Retinal pigment epithelial cell (primary cell): Measurements from ENCODE around the gene TOM1L2.
A peak's percentile ranks its signal among the peaks of the same experiment; 100 is the strongest.

Source experiments
- DNase-seq: peaks from one replicate; pipeline ENCODE4 v3.0.0-alpha.2; 2010; ENCODE audit warnings: low read depth
- H3K4me3 ChIP-seq: 2 replicates; pipeline ENCODE4 v1.5.1; 2011; ENCODE audit warnings: mild to moderate bottlenecking, low read length, control low read depth, moderate library complexity
- CTCF ChIP-seq: conservative IDR thresholded peaks from 2 replicates; pipeline ENCODE4 v1.5.1; 2011; ENCODE audit warnings: low read depth, low read length, control low read depth, inconsistent platforms

Gene TOM1L2

GRCh38 chr17:17972126-17972951 lies at the start of gene TOM1L2, which contains the start of gene DRC3:
Gene TOM1L2 (minus strand): TSS chr17:17972400. CDS start chr17:17972313, 87 bp downstream.
Gene DRC3 (plus strand): TSS chr17:17972862. CDS start chr17:17977599, 4,737 bp downstream.
- no peak for TF ChIP-seq CTCF
- H3K4me3 ChIP-seq, result peak within 1 kb of the TSS; percentile 84
- peak; percentile 100 for DNase-seq

GRCh38 chr17:18021372-18021771 lies 49.2 kb upstream of the TOM1L2 start:
- TF ChIP-seq CTCF, result no peak
- DNase-seq, result no peak
- H3K4me3 ChIP-seq, result no peak overlapping the region

GRCh38 chr17:18020971-18021370 lies 48.8 kb upstream of the TOM1L2 start:
- DNase-seq, result no peak
- no peak for TF ChIP-seq CTCF
- H3K4me3 ChIP-seq, result no peak overlapping the region

GRCh38 chr17:18019838-18020154 lies 47.6 kb upstream of the TOM1L2 start:
- no peak for TF ChIP-seq CTCF
- DNase-seq, result no peak

GRCh38 chr17:18018411-18018921 lies 46.3 kb upstream of the TOM1L2 start:
- no peak overlapping the region for H3K4me3 ChIP-seq
- TF ChIP-seq CTCF, result no peak
- DNase-seq, result no peak

More at GRCh38 chr17:18019838-18020154, 47.6 kb upstream of the TOM1L2 start:
- H3K4me3 ChIP-seq, result no peak overlapping the region

GRCh38 chr17:18017958-18018357 lies 45.8 kb upstream of the TOM1L2 start:
- no peak for TF ChIP-seq CTCF
- DNase-seq, result peak; percentile 49
- H3K4me3 ChIP-seq, result no peak overlapping the region

- no peak for DNase-seq
- no peak for TF ChIP-seq CTCF
- no peak overlapping the region for H3K4me3 ChIP-seq
Measured at GRCh38 chr17:18016426-18016825, 44.2 kb upstream of the TOM1L2 start.
